LNCAP (cell line): ENCODE data around the gene SPAG16.

Experiments used
- TF ChIP-seq, protein P1 (sequence below): fragments of 450-650 bp; IDR thresholded peaks from 2 replicates; pipeline ENCODE4 v1.5.1; 2017; ENCODE audit warnings: mild to moderate bottlenecking

Gene SPAG16

DNA sequence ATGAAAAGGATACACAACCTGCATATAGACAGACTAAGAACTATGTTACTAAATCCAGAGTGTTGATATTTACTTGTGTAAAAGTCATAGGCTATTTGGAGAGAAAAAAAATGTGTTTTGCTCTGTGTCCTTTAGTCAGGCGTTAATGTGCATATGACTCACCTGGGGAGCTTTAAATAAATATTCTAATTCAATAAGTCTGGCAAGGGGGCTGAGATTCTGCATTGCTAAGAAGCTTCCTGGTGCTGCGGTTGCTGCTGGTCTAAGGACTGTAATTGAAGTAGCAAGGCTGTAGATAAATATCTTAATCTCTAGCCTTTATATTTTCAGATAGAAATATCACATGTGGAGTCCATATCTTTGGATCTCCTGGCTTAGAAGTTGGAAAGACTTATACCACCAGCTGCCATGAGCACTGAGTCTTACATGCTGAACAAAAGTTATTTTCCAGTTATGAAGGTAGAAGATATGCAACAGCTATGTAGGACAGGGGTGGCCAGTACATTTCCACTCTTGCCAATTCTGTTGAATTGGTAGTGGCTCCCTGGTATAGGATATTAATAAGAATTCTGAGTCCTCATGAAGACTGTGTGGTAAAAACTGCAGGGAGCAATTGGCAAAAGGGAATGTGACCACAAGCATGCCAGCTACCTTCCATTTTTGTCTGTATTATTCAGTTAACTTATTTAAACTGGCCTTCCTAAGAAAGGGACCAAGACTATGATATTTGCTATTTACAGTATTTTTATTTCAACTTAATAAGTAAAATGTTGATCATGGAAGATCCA is 4.8 kb downstream of the SPAG16 start:
- TF ChIP-seq, protein P1, sequence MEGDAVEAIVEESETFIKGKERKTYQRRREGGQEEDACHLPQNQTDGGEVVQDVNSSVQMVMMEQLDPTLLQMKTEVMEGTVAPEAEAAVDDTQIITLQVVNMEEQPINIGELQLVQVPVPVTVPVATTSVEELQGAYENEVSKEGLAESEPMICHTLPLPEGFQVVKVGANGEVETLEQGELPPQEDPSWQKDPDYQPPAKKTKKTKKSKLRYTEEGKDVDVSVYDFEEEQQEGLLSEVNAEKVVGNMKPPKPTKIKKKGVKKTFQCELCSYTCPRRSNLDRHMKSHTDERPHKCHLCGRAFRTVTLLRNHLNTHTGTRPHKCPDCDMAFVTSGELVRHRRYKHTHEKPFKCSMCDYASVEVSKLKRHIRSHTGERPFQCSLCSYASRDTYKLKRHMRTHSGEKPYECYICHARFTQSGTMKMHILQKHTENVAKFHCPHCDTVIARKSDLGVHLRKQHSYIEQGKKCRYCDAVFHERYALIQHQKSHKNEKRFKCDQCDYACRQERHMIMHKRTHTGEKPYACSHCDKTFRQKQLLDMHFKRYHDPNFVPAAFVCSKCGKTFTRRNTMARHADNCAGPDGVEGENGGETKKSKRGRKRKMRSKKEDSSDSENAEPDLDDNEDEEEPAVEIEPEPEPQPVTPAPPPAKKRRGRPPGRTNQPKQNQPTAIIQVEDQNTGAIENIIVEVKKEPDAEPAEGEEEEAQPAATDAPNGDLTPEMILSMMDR, result no peak

DNA sequence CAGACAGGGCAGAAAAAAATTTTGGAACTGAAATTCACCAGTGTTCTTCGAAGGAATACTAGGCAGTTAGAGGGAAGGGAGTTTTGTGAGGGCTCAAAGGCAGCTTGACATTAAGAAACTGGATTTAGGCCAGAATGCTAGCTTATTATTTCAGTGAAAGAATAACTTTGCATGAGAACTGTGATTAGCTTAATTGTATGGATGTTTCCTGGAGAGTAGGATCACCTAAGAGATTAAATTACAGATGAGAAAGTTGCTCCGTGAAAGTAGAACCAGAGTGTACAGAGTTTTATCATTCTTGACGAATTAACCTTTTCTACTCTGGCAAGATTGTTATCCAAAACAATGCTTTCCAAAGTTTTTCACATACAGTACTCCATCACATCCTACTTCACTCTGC is 6.2 kb downstream of the SPAG16 start:
- TF ChIP-seq, protein P1, result no peak

DNA sequence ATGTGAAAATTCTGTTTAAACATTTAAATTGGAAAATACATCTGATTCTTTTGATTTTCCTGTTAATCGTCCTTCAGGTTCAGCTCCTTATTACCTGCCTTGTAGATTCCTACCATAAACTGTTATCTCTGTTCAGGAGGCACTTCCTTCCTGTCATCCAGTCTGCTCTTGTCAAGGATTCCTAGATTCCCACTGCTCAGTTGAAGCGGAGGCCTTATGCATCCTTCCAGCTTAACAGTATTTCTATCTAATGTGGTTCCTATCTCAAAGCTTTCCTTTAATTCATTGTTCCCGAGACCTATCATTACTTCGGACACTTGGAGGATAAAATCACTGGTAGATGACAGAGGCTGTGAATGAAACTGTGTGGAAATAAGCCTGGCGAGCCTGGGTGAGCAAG is 12.0 kb downstream of the SPAG16 start:
- TF ChIP-seq, protein P1, result no peak

DNA sequence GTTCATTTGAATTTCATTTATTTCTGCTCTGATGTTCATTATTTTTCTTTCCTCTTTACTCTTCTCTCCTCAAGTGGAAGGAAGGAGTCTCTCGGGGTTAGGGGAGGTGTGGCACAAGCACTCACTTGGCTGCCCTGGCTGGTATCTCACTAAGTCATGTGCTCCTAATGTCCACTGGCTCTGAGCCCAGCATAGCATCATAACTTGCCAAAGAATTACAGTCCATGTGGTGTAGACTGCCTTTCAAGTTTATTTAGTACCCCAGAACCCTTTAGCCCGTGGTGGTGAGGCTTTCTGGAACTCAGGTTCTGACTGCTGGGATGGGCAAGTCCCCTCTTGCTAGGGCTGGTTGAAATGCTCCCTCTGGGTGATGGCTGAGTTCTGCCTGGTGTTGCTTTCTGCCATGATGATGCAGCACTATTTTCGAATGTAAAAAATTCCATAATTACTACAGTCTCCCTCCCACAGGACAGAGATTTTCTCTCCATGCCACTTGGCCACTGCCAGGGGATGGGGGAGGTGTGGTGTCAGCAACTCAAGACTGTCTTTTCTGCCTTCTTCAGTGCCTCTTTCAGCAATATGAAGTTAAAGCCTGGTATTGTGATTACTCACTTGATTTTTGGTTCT is 22.2 kb downstream of the SPAG16 start:
- TF ChIP-seq, protein P1, result no peak

DNA sequence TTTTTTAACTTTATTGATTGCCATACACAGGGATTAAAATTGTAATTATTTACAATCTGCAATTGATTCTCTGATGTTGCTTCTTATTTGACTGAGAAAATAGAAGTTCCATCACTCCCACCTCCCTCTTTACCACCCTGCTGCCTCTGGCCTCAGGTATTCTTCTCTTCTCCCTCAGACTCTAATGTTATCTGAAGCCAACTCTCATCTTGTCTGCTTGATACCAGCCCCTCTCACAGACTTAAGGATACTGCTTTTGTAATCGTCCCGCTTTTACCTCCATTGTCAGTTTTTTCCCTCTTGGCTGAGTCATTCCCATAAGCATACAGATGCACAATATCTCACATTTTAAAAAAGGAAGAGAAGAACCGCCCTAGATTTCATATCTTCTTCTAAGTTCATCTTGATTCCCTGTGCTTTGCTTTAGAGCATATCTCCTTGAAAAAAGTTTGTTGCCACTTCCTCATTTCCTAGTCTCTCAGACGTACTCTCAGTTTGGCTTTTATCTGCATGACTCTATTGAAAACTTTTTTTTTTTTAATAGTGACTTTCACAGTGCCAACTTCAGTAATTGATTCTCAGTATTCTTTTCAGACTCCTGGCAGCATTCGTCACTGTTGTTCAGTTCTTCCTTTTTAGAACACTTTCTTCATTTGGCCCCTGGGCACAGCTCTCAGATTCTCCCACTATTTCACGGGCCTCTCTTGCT is 31.1 kb downstream of the SPAG16 start:
- TF ChIP-seq, protein P1, result no peak

DNA sequence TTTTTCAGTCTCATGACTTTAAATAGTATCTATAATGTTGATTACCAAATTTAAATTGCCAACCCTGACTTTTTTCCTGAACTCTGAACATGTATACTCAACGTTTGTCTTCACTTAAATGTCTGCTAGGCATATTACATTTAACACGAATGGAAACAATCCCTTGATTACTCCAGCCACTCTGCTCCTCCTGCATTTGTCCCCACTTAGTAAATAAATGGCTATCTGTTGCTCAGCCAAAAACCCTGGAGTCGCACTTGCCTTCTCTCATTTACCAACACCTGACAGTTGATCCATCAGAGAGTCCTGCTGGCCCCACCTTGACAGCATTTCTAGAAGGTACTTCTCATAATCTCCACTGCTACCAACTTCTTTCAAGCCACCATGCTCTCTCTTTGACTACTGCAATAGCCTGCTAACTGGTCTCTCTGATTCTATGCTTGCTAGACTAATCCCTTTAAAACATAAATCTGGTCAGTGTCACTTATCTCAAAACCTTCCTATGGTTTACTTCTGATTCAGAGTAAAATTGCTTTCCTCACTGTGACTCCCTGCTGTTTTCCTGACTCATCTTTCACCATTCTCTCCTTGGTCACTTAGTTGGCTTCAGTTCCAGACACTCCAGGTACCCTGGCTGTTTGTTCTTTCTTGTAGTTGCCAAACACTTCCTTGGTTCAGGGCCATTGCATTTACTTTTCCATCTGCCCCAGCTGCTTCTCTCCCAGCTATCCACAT is 31.9 kb downstream of the SPAG16 start:
- TF ChIP-seq, protein P1, result no peak

DNA sequence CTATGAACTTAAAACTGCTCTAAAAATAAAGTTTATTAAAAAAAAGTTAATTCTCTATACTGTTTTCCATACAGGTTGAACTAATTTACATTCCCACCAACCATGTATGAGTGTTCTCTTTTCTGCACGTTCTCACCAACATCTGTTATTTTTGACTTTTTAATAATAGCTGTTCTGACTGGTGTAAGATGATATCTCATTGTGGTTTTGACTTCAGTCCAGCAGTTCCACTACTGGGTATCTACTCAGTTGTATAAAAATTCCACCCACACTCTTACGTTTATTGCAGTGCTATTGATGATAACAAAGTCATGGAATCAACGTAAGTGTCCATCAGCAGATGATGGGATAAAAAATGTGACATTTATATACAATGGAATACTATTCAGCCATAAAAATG is 33.7 kb downstream of the SPAG16 start:
- TF ChIP-seq, protein P1, result no peak
